Mucosa of rectum (tissue), 2 donors: Measurements from ENCODE around the gene SBK1.

Source experiments
- H3K27ac ChIP-seq, 2 donors: one replicate each; pipeline ENCODE4 v1.7.0; 2013; ENCODE audit warnings: inconsistent platforms in 2 of 2, low read depth in 2 of 2, low read length in 2 of 2
- H3K27me3 ChIP-seq, 2 donors: one replicate each; pipeline ENCODE4 v1.7.0; 2013; ENCODE audit warnings: low read length in 2 of 2; ENCODE audit not compliant: control insufficient read depth in 2 of 2, insufficient read depth in 2 of 2
- H3K36me3 ChIP-seq, 2 donors: one replicate each; pipeline ENCODE4 v1.7.0; 2013; ENCODE audit warnings: low read length in 2 of 2; ENCODE audit not compliant: control insufficient read depth in 2 of 2, insufficient read depth in 2 of 2
- H3K4me1 ChIP-seq, 2 donors: one replicate each; pipeline ENCODE4 v1.7.0; 2013; ENCODE audit warnings: low read length in 2 of 2, mild to moderate bottlenecking in 1 of 2; ENCODE audit not compliant: control insufficient read depth in 2 of 2, insufficient read depth in 2 of 2
- H3K4me3 ChIP-seq, 2 donors: one replicate each; pipeline ENCODE4 v1.7.0; 2013; ENCODE audit warnings: low read length in 2 of 2
- H3K9ac ChIP-seq, 2 donors: one replicate each; pipeline ENCODE4 v1.7.0; 2013; ENCODE audit warnings: low read length in 2 of 2, low read depth in 1 of 2, mild to moderate bottlenecking in 1 of 2
- H3K9me3 ChIP-seq, 2 donors: one replicate each; pipeline ENCODE4 v1.7.0; 2013; ENCODE audit warnings: low read length in 2 of 2; ENCODE audit not compliant: control insufficient read depth in 2 of 2
- donor health status: healthy.
- donor health status: Normal muscosa, but diverticular disease.

SBK1 gene

GRCh38 chr16:28316054-28316453 lies 23.7 kb downstream of the SBK1 start:
- H3K9me3 ChIP-seq: no peaks in the 10 kb centered on the region
- H3K9ac ChIP-seq: no peak overlapping the region
- H3K27ac ChIP-seq: no peak overlapping the region
- H3K4me1 ChIP-seq: no peaks in the 10 kb centered on the region
- H3K4me3 ChIP-seq: no peak overlapping the region
- no peaks in the 10 kb centered on the region for H3K36me3 ChIP-seq
- no peaks in the 10 kb centered on the region for H3K27me3 ChIP-seq

GRCh38 chr16:28317040-28317880 lies 24.9 kb downstream of the SBK1 start:
- no peak overlapping the region for H3K9ac ChIP-seq
- H3K27ac ChIP-seq: no peak overlapping the region
- no peaks in the 10 kb centered on the region for H3K4me1 ChIP-seq
- H3K27me3 ChIP-seq: no peaks in the 10 kb centered on the region
- no peaks in the 10 kb centered on the region for H3K36me3 ChIP-seq
- H3K9me3 ChIP-seq: no peaks in the 10 kb centered on the region
- H3K4me3 ChIP-seq: no peak overlapping the region

- no peaks in the 10 kb centered on the region for H3K27me3 ChIP-seq
- no peak overlapping the region for H3K27ac ChIP-seq
- no peak overlapping the region for H3K4me3 ChIP-seq
- no peaks in the 10 kb centered on the region for H3K4me1 ChIP-seq
- no peaks in the 10 kb centered on the region for H3K36me3 ChIP-seq
- H3K9me3 ChIP-seq: no peaks in the 10 kb centered on the region
- no peak overlapping the region for H3K9ac ChIP-seq
These were observed 25.9 kb downstream of the SBK1 start for GRCh38 chr16:28318042-28318744.

- Histone ChIP-seq H3K9me3 (no peaks in the 10 kb centered on the region), H3K27ac (no peak overlapping the region), H3K9ac (no peak overlapping the region), H3K4me3 (no peak overlapping the region), H3K36me3 (no peaks in the 10 kb centered on the region), H3K4me1 (no peaks in the 10 kb centered on the region), H3K27me3 (no peaks in the 10 kb centered on the region)
These were observed 27.2 kb downstream of the SBK1 start for GRCh38 chr16:28319476-28320022.

GRCh38 chr16:28320023-28320561 lies 27.8 kb downstream of the SBK1 start:
- Histone ChIP-seq H3K27ac (no peak overlapping the region), H3K9me3 (no peaks in the 10 kb centered on the region), H3K9ac (no peak overlapping the region), H3K4me3 (no peak overlapping the region), H3K36me3 (no peaks in the 10 kb centered on the region), H3K4me1 (no peaks in the 10 kb centered on the region), H3K27me3 (no peaks in the 10 kb centered on the region)

GRCh38 chr16:28320741-28321140 lies 28.4 kb downstream of the SBK1 start:
- no peaks in the 10 kb centered on the region for H3K9me3 ChIP-seq
- no peaks in the 10 kb centered on the region for H3K36me3 ChIP-seq
- H3K9ac ChIP-seq: no peak overlapping the region
- no peak overlapping the region for H3K4me3 ChIP-seq
- H3K4me1 ChIP-seq: no peaks in the 10 kb centered on the region
- H3K27me3 ChIP-seq: no peaks in the 10 kb centered on the region
- no peak overlapping the region for H3K27ac ChIP-seq

GRCh38 chr16:28321700-28322411 lies 29.5 kb downstream of the SBK1 start:
- H3K9me3 ChIP-seq: no peaks in the 10 kb centered on the region
- H3K36me3 ChIP-seq: no peaks in the 10 kb centered on the region
- H3K27ac ChIP-seq: no peak overlapping the region

GRCh38 chr16:28324235-28324886 lies 32.0 kb downstream of the SBK1 start:
- Histone ChIP-seq H3K9ac (no peak overlapping the region), H3K27me3 (no peaks in the 10 kb centered on the region), H3K4me1 (no peaks in the 10 kb centered on the region), H3K4me3 (no peak overlapping the region), H3K9me3 (no peaks in the 10 kb centered on the region), H3K27ac (peak overlapping the region; percentile 13 to 16), H3K36me3 (no peaks in the 10 kb centered on the region)

More at GRCh38 chr16:28321700-28322411, 29.5 kb downstream of the SBK1 start:
- no peak overlapping the region for H3K4me3 ChIP-seq
- no peaks in the 10 kb centered on the region for H3K27me3 ChIP-seq
- no peaks in the 10 kb centered on the region for H3K4me1 ChIP-seq
- no peak overlapping the region for H3K9ac ChIP-seq

GRCh38 chr16:28324887-28325279 lies 32.6 kb downstream of the SBK1 start:
- no peak overlapping the region for H3K9ac ChIP-seq
- no peak overlapping the region for H3K27ac ChIP-seq
- H3K4me1 ChIP-seq: no peaks in the 10 kb centered on the region
- H3K27me3 ChIP-seq: no peaks in the 10 kb centered on the region
- no peak overlapping the region for H3K4me3 ChIP-seq
- H3K9me3 ChIP-seq: no peaks in the 10 kb centered on the region
- no peaks in the 10 kb centered on the region for H3K36me3 ChIP-seq
